Keratinocyte (primary cell): ENCODE data around the gene RNF169. TPM values are rescaled to one million over a fixed set of nuclear protein-coding genes. Genes with fewer than 3 reads are reported as not detected.
A peak's percentile ranks its signal among the peaks of the same experiment; 100 is the strongest.

Source experiments
- DNase-seq: peaks from one replicate; pipeline ENCODE4 v3.0.0-alpha.2; 2011; ENCODE audit warnings: low read depth, missing footprints, low spot score
- FAIRE-seq: peaks from 2 replicates; lab custom pipeline; 2011; peaks lifted over from hg19 to GRCh38; lab: Jason Lieb, UNC
- H2AFZ ChIP-seq: 2 replicates; pipeline ENCODE4 v1.6.0; 2012; ENCODE audit warnings: low read length, control low read depth, inconsistent platforms; ENCODE audit not compliant: control insufficient read depth
- H3K27ac ChIP-seq: 2 replicates; pipeline ENCODE4 v1.5.1; 2011; ENCODE audit warnings: low read length; ENCODE audit not compliant: control insufficient read depth, insufficient read depth
- H3K27me3 ChIP-seq: 3 replicates; pipeline ENCODE4 v1.6.0; 2011; ENCODE audit warnings: low read length; ENCODE audit not compliant: control insufficient read depth, insufficient read depth; ENCODE audit errors: extremely low read depth
- H3K36me3 ChIP-seq, 2 experiments: 2 replicates in 1 of 2; 3 replicates in 1 of 2; pipeline ENCODE4 v1.5.1; 2011; ENCODE audit warnings: low read length in 2 of 2, mild to moderate bottlenecking in 1 of 2; ENCODE audit not compliant: control insufficient read depth in 2 of 2, insufficient read depth in 2 of 2; ENCODE audit errors: extremely low read depth in 1 of 2
- H3K4me1 ChIP-seq: 3 replicates; pipeline ENCODE4 v1.5.1; 2011; ENCODE audit warnings: low read length; ENCODE audit not compliant: control insufficient read depth, insufficient read depth; ENCODE audit errors: extremely low read depth
- H3K4me2 ChIP-seq: 3 replicates; pipeline ENCODE4 v1.6.0; 2011; ENCODE audit warnings: low read depth, low read length; ENCODE audit not compliant: control insufficient read depth, insufficient read depth; ENCODE audit errors: extremely low read depth
- H3K4me3 ChIP-seq, 3 experiments: fragments of 200-600 bp in 1 of 3; sonication (generic) in 1 of 3; 2 replicates in 2 of 3; 3 replicates in 1 of 3; pipeline ENCODE4 v1.5.1; 2011 to 2016; ENCODE audit warnings: low read length in 3 of 3, mild to moderate bottlenecking in 3 of 3, control low read depth in 2 of 3, inconsistent platforms in 1 of 3, low read depth in 1 of 3, mixed read lengths in 1 of 3, mixed run types in 1 of 3, moderate library complexity in 1 of 3; ENCODE audit not compliant: control insufficient read depth in 2 of 3, insufficient read depth in 2 of 3; ENCODE audit errors: extremely low read depth in 1 of 3
- H3K79me2 ChIP-seq: 2 replicates; pipeline ENCODE4 v1.6.0; 2012; ENCODE audit warnings: low read length; ENCODE audit not compliant: control insufficient read depth, insufficient read depth
- H3K9ac ChIP-seq: 3 replicates; pipeline ENCODE4 v1.6.0; 2011; ENCODE audit warnings: low read length; ENCODE audit not compliant: control insufficient read depth, insufficient read depth; ENCODE audit errors: extremely low read depth
- H3K9me1 ChIP-seq: 3 replicates; pipeline ENCODE4 v1.6.0; 2011; ENCODE audit warnings: low read length; ENCODE audit not compliant: control insufficient read depth, insufficient read depth; ENCODE audit errors: extremely low read depth
- H3K9me3 ChIP-seq: 2 replicates; pipeline ENCODE4 v1.5.1; 2012; ENCODE audit warnings: low read depth, low read length; ENCODE audit not compliant: control insufficient read depth
- H4K20me1 ChIP-seq: 3 replicates; pipeline ENCODE4 v1.6.0; 2011; ENCODE audit warnings: low read length; ENCODE audit not compliant: control insufficient read depth, insufficient read depth; ENCODE audit errors: extremely low read depth
- EZH2 ChIP-seq: IDR thresholded peaks from one replicate; pipeline ENCODE4 v1.6.1; 2012; ENCODE audit warnings: inconsistent platforms, mild to moderate bottlenecking, low read length, moderate library complexity
- dilution Hi-C: fragments of 300-500 bp; cut with MboI; formaldehyde crosslinking; loops from one replicate; pipeline ENCODE4 v1.7.0; 2020; ENCODE audit warnings: low sequenced_read_pairs; ENCODE audit not compliant: extremely low pct_ligation_motif_present
- polyA plus RNA-seq, 5 experiments: library from polyadenylated mRNA; depleted of rRNA in 3 of 5; stranded (reverse) in 3 of 5; stranded (forward) in 1 of 5; unstranded in 1 of 5; fragments of >200 nt; gene quantifications; 1 replicate in 1 of 5; 2 replicates in 3 of 5; 3 replicates in 1 of 5; pipeline versions ENCODE4 v1.2.1 to v1.2.3, GENCODE V29; 2011 to 2012; ENCODE audit warnings: missing spikeins in 2 of 5, low read depth in 1 of 5, low replicate concordance in 1 of 5
- TF ChIP-seq, protein P1 (sequence below), 3 experiments: IDR thresholded peaks in 1 of 3; conservative IDR thresholded peaks in 1 of 3; optimal IDR thresholded peaks in 1 of 3; 2 replicates in 2 of 3; 3 replicates in 1 of 3; pipeline versions ENCODE3 to v1.5.1; 2011; ENCODE audit warnings: low read length in 3 of 3, mild to moderate bottlenecking in 3 of 3, moderate library complexity in 2 of 3, control low read depth in 1 of 3, inconsistent platforms in 1 of 3; ENCODE audit not compliant: insufficient read depth in 2 of 3; ENCODE audit errors: extremely low read depth in 1 of 3

The RNF169 gene
- polyA plus RNA-seq, 1 donor (not counting 4 experiments of a cell fraction or from before 2014, with no cell fraction given) = 8.9 TPM

DNA sequence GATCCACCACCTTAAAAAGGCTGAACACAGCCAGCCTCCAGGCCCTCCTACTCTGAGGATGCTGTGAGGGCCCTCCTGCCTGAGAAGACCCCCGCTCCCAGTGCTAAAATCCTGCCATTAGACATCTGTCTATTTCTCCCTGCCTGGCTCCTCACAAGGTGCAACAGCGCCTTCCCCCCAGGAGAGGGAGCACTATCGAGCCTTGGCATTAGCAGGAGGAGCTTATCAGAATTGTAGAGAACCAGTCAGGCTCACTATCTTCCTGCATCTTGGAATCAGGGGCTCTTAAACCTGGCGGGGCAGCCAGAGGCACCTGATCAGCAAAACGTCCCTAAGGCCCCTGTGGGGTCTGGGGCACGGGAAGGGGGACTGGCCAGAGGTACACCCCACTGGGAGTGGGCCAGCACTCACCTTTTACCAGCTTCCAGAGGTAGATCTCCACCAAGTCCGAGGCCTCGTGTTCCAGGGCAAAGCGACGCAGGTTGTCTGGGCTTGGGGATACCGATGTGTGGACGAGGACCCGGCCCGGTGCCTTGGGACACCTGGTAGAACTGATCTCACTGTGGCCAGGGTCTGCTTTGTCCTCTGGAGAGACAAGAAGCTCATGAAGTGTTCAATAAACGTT lies 46.2 kb upstream of the RNF169 start:
- Histone ChIP-seq H3K27ac (no peak overlapping the region), H3K4me3 (no peak overlapping the region), H3K36me3 (no peaks in the 10 kb centered on the region), H3K79me2 (no peaks in the 10 kb centered on the region), H3K9me1 (no peaks in the 10 kb centered on the region), H3K4me1 (no peaks in the 10 kb centered on the region), H3K9me3 (no peaks in the 10 kb centered on the region), H4K20me1 (no peaks in the 10 kb centered on the region), H3K27me3 (no peaks in the 10 kb centered on the region), H3K4me2 (no peak overlapping the region), H3K9ac (no peak overlapping the region), H2AFZ (no peak overlapping the region)
- dilution Hi-C loops = no loop called here
- TF ChIP-seq, protein P1, sequence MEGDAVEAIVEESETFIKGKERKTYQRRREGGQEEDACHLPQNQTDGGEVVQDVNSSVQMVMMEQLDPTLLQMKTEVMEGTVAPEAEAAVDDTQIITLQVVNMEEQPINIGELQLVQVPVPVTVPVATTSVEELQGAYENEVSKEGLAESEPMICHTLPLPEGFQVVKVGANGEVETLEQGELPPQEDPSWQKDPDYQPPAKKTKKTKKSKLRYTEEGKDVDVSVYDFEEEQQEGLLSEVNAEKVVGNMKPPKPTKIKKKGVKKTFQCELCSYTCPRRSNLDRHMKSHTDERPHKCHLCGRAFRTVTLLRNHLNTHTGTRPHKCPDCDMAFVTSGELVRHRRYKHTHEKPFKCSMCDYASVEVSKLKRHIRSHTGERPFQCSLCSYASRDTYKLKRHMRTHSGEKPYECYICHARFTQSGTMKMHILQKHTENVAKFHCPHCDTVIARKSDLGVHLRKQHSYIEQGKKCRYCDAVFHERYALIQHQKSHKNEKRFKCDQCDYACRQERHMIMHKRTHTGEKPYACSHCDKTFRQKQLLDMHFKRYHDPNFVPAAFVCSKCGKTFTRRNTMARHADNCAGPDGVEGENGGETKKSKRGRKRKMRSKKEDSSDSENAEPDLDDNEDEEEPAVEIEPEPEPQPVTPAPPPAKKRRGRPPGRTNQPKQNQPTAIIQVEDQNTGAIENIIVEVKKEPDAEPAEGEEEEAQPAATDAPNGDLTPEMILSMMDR (optimal IDR thresholded peaks at IDR 0.05 in 1 of 3, IDR thresholded peaks at IDR 0.05 in 1 of 3, conservative IDR thresholded peaks at IDR 0.05 in 1 of 3; ENCODE audit: extremely low read depth in 1 of 3, insufficient read depth in 2 of 3, low read length in 3 of 3) = peak; percentile 85 to 96 (median 89)
- TF ChIP-seq EZH2 = no peak
- DNase-seq (no peak), FAIRE-seq (peak; percentile 69)

DNA sequence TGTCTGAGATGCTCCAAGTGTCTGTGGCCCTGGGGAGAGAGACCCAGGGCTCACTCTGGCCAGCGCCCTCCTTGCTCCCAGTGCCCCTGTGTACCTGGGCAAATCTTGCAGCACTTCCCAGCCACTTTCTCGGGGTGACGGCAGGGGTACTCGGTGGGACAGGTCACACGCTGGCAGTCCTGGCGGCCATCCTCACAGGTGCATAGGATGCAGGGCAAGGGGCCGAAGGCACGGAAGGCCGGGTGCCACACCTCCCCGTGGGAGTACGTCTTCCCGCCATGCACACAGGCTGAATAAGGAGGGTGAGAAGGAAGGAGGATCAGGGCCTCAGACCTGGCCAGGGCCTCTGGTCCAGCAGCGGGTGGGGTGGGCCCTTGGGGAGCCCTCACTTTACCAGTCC lies 45.4 kb upstream of the RNF169 start:
- dilution Hi-C loops = no loop called here
- no peak for FAIRE-seq

More for the DNA sequence above, 45.4 kb upstream of the RNF169 start:
- Histone ChIP-seq H4K20me1 (no peaks in the 10 kb centered on the region), H3K9me1 (no peaks in the 10 kb centered on the region), H2AFZ (no peak overlapping the region), H3K4me2 (no peak overlapping the region), H3K79me2 (no peaks in the 10 kb centered on the region), H3K4me3 (no peak overlapping the region), H3K27ac (no peak overlapping the region), H3K36me3 (no peaks in the 10 kb centered on the region), H3K9me3 (no peaks in the 10 kb centered on the region), H3K27me3 (no peaks in the 10 kb centered on the region), H3K9ac (no peak overlapping the region), H3K4me1 (no peaks in the 10 kb centered on the region)
- TF ChIP-seq, protein P1 (optimal IDR thresholded peaks at IDR 0.05 in 1 of 3, IDR thresholded peaks at IDR 0.05 in 1 of 3, conservative IDR thresholded peaks at IDR 0.05 in 1 of 3; ENCODE audit: extremely low read depth in 1 of 3, insufficient read depth in 2 of 3, low read length in 3 of 3) = no peak
- TF ChIP-seq EZH2 = no peak
- DNase-seq = no peak
